Stimulated activated CD8-positive, alpha-beta memory T cell treated with anti-CD3 and anti-CD28 coated beads, Interleukin-15, amount 100 ng/mL, for 24 hours (primary cell): ENCODE data around the gene ASF1A.

ENCODE experiments used
- DNase-seq: peaks from one replicate; pipeline ENCODE4 v3.0.0-alpha.2; 2020; ENCODE audit warnings: low read depth

The ASF1A gene

GRCh38 chr6:118881440-118882313 lies 12.3 kb upstream of the ASF1A start:
- no peak for DNase-seq

GRCh38 chr6:118882314-118882905 lies 11.5 kb upstream of the ASF1A start:
- DNase-seq, result no peak

- no peak for DNase-seq
These were observed 7.3 kb upstream of the ASF1A start for GRCh38 chr6:118886641-118887040.

GRCh38 chr6:118889163-118889562 lies 4.8 kb upstream of the ASF1A start:
- DNase-seq, result no peak

DNA sequence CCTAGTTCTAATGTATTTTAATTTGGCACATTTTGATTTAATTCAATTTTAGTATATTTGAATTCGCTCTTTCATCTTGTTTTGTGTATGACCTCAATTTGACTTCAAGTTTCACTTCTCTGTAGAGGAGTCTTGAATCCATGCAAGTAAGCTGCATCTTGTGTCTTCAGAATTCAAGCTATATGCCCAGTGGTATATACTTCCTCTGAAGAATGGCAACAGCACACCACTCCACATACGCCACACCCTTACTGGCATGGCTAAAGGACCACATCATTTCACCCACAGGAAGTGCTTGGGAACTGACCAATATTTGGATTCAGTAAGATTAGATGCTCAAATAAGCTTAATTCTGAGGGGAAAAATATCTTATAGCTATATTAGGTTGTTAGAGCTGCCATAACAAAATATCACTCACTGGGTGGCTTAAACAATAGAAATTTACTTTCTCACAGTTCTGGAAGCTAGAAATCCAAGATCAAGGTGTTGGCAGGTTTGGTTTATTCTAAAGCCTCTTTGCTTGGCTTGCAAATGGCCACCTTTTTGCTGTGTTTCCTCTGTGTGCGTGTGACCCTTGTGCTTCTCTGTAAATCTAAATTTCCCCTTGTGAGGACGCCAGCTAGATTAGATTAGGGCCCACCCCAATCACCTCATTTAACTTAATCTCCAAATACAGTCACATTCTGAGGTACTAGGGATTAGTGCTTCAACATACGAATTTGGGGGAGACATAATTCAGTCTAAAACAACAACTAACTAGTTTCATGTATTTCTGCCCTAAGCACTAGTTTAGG lies 2.8 kb upstream of the ASF1A start:
- no peak for DNase-seq

DNA sequence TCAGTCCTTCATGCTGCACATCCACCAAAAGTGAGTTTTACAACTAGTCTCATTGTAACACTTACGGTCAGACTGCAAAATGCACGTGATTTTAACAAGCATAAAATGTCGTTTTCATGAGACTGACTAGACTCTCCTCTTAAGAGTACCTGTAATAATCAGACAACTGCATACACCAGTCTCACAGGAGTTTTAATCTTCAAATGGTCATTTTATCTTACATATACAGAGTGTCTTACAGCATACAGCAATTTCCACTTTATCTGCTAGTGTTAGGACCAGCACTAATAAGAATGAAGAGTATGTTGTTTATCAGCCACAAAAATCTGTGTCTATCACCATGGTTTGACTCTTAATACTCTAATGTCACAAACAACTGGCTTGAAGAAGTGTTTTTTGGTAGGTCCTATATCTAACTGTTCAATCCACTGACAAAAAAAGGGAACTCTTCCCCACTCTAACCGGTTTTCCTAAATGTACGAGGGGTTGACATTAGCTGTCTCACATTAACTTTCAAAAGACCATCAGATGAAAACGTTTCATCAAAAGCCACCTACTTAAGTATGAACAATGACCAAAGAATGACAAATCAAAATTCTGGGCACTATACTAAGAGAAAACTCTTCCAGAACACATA lies 1.5 kb upstream of the ASF1A start:
- DNase-seq, result no peak

GRCh38 chr6:118893064-118893806 lies 717 bp upstream of the ASF1A start:
- no peak for DNase-seq

GRCh38 chr6:118894425-118895260 lies 691 bp downstream of the ASF1A start:
- peak; percentile 33 for DNase-seq

DNA sequence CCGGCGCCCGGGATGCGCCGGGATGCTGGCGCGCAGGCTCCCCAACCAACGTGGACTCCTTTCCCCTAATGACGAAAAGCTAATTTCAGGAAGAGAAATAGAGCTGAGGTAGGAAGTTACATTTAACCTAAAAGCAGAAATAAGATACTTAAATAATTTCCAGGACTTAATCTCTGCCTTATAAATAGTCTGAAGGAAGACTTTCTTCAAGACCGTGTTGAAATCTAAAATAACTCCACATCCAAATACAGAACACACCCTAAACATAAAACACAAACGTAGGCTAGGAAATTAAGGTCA lies 1.3 kb downstream of the ASF1A start:
- no peak for DNase-seq

GRCh38 chr6:118895859-118896258 lies 1.9 kb downstream of the ASF1A start:
- no peak for DNase-seq

DNA sequence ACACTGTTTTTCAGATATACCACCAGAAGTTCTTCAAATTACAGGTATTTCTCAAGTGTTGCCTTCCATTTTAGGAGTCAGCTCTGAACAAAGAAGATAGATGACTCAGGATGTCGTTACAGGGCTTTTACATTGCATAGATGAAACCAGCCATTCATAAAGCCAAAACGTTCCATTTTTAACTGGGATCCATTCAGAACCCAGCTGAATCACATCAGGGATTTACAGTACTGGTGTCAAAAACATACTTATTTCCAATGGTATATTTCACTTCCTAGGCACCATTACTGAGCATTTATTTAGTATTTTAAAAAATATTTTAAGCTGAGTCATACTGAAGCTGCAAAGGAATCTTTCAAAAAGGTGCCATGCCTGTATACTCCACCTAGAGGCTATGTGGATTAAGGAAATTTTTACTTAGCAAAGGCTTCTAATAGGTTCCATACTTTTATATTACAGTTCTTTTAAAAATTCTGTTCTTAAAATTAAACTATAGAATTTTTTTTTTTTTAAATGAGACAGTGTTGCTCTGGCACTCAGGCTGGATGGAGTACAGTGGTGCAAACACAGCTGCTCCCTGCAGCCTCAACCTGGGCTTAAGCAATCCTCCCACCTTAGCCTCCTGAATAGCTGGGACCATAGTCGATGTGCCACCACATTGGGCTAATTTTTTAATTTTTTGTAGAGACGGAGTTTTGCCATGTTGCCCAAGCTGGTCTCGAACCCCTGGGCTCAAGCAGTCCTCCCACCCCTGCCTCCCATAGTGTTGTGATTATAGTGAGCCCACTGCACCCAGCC lies 2.6 kb downstream of the ASF1A start:
- no peak for DNase-seq

- no peak for DNase-seq
These were observed 3.4 kb downstream of the ASF1A start for GRCh38 chr6:118897386-118897785.

- DNase-seq, result no peak
These were observed 6.0 kb downstream of the ASF1A start for GRCh38 chr6:118899948-118900347.

DNA sequence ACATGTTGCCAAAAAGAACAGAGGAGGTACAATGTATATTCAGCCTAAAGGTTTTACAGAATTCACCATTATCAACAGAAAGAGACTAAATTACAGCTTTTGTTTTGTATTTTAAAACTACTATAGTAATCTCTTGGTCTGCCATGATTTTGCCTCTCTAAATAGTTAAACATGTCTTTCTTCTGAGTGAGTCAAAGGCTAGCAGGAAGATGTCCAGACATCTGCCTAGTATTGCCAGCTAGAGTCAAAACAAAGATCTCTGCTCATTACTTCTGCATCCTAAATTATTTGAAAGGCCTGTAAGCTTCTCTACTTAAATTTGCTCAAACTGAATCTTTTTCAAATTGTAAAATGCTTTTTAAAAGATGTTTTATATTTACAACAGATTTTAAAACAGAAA lies 8.8 kb downstream of the ASF1A start:
- DNase-seq, result no peak

- DNase-seq, result no peak
These were observed 9.2 kb downstream of the ASF1A start for GRCh38 chr6:118903138-118903537.

DNA sequence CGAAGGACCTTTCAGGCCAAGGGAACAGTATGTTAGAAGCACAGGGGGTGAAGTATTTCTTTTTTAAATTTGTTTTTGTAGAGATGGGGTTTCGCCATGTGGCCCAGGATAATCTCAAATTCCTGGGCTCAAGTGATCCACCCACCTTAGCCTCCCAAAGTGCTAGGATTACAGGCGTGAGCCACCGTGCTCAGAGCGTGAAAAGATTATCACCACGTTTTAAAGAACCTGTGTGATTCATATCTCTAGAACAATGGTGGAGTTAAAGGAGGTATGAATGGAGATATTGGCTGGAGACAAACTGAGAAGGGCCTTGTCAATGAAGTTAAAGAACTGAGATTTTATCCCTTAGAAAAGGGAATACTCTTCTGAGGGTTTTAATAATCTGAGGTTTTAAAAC lies 9.7 kb downstream of the ASF1A start:
- no peak for DNase-seq

DNA sequence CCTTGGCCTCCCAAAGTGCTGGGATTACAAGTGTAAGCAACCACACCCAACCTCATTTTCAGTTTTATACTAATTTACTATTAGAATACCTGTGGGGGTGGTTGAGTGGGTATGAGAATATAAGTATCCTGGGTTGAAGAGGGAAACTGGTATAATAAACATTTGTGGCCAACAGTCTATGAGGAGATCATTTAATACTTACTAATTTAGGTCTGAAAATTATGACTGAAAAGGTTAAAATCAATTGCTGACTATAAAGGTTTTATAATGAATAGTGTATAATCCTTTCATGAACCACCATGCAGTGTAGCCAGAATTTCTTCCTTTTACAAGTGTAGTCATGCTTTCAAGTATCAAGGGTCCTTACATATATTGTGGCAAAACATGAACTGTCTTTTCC lies 11.1 kb downstream of the ASF1A start:
- no peak for DNase-seq

DNA sequence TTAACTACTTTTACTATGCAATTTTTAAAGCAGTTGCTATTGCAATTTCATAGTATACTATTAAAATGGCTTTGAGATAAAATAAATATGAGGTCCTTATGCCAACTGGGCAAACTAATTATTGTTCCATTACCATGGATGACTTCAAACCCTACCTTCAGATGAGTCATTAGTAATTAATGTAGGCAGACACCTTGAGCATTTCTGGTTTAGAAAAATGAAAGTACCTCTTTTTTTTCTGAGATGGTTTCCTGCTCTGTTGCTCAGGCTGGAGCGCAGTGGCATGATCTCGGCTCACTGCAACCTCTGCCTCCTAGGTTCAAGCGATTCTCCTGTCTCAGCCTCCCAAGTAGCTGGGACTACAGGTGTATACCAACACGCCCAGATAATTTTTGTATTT lies 11.9 kb downstream of the ASF1A start:
- no peak for DNase-seq

- no peak for DNase-seq
These were observed 14.5 kb downstream of the ASF1A start for GRCh38 chr6:118908441-118908840.

DNA sequence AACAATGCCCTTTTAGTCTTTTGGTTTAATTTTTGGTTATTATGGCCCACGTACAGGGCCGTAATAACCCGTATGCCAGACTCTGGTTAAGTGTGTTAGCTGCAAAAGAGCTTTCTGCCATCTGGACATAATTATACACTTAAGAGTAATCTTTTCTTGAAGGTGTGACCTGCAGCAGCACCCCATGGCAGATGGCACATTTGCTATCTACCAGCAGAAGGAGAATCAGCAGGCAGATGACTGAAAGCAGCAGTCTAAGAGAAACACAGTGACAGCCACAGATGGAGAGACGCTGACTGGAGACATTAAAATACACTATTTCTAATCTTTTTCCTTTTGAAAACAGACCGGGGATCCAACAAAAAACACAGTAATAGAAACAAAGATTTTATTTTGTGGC lies 18.7 kb downstream of the ASF1A start:
- no peak for DNase-seq
